GM19238 (cell line): ENCODE measurements around the gene TERB1.

Experiments used
- DNase-seq: peaks from one replicate; pipeline ENCODE4 v3.0.0; 2011; ENCODE audit warnings: low spot score; ENCODE audit not compliant: insufficient read length

Gene TERB1

DNA sequence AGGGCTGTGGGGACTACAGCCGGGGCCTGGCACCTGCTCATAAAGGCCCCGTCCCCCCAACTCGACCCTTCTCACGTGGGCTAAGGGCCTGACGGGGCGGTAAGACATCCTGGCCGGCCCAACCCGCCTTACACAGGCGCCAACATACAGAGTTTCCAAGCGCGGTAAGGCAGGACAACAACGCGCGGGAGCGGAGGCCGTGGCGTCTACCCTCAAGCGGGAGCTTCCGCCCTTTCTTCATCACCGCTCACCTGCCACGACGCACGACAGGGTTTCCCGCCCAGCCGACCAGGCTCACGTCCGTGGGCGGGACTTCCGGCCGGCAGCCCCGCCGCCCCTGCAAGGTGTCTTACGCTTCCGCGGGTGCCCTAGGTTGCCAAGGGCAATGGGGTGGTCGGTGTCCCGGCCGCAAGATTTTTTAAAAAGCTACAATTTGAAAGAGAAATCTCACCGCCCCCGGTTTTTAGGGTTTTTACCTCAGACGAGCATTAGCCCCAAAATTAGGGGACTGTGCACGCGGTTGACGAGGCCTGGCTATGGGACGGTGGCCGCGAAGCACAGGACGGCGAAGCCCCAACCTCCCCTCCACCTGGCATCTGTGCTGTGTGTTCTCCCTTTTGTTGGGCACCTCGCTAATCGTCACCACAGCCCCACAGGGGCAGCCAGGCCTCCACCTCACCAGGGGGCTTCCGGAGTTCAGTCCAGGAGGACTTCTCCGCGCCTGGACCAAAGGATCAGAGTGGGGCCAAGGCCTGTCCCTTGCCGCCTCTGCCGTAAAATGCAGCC, at the start of gene TERB1:
Gene TERB1, minus strand, starts transcription at position 265 of the 786 bp plus-strand sequence. CDS start 4,786 bp downstream, outside the sequence.
- DNase-seq: no peak

- no peak for DNase-seq
These were observed 48.9 kb upstream of the TERB1 start for GRCh38 chr16:66850115-66850815.

DNA sequence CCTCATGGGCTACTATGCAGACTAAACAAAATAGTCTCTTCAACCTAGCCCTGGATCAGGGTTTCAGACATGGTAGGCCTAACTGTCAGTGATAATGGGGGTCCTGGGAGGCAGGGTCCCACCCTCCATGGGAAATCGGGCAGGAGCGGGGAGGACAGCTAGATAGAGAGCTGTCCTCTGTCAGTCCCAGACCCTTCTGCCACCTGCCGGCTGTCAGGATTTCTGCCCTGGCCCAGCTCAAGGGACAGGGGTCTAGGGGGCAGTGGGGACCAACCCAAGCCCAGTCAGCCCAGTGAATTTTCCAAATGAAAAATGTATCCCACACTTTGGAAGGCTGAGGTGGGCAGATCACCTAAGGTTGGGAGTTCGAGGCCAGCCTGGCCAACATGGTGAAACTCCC, 48.2 kb upstream of the TERB1 start:
- DNase-seq: no peak

GRCh38 chr16:66849021-66849420, 47.6 kb upstream of the TERB1 start:
- no peak for DNase-seq

- DNase-seq: no peak
These were observed 46.8 kb upstream of the TERB1 start for GRCh38 chr16:66848172-66848571.

DNA sequence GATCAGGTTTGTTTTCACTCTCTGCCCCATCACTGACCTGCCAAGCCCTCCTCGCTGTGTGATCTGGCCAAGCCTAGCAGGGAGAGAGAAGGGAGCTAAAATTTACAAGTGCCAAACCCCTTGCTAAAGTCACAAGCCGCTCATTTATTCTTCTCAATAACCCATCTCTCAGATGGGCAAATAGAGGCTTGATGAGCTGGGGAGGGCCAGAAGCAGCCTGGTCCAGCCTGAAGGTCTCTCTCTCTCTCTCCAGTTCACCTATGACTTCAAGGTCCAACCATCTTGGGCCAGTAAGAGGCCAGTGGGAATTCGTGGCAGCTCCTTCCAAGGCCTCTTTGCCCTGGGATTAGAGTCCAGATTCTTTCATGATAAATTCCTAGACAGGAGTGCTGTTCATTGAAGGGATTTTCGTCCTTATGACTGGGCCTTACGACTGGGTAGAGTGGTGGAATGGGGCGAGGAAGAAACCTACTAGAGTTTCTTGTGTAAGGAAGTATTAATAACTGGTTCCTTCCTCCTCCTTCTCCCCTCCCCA, 46.2 kb upstream of the TERB1 start:
- DNase-seq: no peak

GRCh38 chr16:66846831-66847230, 45.4 kb upstream of the TERB1 start:
- DNase-seq: no peak

GRCh38 chr16:66846266-66846665, 44.9 kb upstream of the TERB1 start:
- no peak for DNase-seq

DNA sequence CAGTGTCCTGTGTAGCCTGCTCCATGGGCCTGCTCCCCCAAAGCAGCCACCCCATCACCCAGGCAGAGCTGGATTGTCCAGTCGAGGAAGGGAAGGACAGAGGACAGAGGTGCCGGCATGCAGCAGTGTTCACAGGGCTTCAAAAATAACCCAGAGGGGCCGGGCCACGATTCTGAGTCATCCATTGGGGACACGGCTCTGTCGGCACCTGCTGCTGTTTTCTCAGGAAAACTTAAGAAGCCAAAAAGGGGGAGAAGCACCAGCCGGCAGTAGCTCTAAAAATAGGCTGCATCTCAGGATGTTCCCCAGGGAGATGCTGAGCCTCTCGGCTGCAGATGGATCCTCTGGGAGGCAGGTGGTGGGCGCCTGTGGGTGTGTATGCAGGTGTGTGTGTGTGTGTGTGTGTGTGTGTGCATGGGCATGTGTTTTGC, 44.4 kb upstream of the TERB1 start:
- DNase-seq: no peak

DNA sequence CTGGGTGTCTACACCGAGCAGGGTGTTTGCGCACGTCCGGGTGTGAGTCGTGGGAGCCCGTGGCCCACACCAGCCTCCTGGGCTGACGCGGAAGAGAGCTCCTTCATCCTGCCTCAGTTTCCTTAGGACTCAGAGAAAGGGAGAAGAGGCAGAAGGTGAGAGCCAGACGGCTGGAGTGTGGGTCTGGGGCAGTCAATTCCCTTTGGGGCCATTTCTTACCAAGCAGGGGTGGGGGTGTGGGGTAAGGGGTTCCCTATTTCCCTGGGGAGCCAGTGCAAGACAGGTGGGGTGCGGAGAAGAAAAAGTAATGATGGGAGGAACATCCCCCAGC, 43.7 kb upstream of the TERB1 start:
- DNase-seq: no peak

GRCh38 chr16:66844342-66845079, 43.1 kb upstream of the TERB1 start, which contains the start of gene CA7:
Gene CA7, plus strand, starts transcription at chr16:66844414. Its CDS starts 74 bp downstream, at chr16:66844488.
- DNase-seq: no peak

- no peak for DNase-seq
These were observed 42.6 kb upstream of the TERB1 start for GRCh38 chr16:66844009-66844341.

GRCh38 chr16:66843191-66843590, 41.8 kb upstream of the TERB1 start:
- no peak for DNase-seq

GRCh38 chr16:66842765-66843164, 41.4 kb upstream of the TERB1 start:
- DNase-seq: no peak

DNA sequence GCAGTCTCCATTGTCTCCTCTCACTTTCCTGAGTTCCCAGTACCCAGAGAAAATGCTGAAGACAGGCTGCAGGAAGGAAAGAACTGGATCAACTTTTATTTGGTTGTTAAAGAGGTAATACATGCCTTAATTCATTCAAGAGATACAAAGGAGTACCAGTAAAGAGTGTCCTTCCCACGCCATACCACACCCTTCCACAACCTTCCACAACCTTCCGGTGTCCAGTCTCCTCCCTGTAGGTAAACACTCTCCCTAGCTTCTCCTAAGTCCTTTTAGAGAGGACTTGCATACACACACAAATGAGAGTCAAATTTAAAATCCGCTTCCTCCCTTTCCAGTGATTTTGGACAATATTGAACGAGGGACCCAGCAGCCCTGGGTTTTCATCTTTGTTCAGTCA, 40.0 kb upstream of the TERB1 start:
- DNase-seq: no peak

DNA sequence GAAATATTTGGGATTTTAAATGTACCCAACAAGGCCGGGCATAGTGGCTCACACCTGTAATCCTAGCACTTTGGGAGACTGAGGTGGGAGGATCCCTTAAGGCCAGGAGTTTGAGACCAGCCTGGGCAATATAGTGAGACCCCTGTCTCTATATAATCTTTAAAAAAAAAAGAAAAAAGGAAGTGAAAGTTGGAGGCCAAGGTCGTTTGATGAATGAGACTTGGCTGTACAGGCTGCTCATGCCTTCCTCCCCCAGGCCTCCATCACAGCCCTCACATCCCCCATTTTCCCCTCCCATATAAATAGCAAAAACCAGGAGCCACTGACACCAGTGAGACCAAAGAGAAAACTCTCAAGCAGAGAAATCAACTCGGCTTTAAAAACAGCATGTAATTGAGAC, 39.5 kb upstream of the TERB1 start:
- DNase-seq: no peak

DNA sequence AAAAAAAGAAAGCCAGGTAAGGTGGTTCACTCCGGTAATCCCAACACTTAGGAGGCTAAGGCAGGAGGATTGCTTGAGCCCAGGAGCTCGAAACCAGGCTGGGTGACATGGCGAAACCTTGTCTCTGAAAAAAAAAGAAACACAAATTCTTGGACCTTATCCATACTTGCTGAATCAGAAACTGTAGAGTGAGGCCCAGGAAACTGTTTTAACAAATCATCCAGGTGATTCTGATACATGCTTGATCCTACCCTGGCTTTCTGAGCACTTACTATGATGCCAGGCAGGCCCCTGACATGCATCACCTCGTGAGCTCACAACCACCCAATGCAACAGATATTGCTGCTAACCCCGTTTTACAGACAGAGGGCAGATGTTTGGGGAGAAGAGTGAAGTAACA, 33.4 kb upstream of the TERB1 start:
- DNase-seq: no peak

GRCh38 chr16:66832661-66833305, 31.4 kb upstream of the TERB1 start:
- DNase-seq: no peak

GRCh38 chr16:66832190-66832589, 30.8 kb upstream of the TERB1 start:
- DNase-seq: no peak

- DNase-seq: peak; percentile 88
These were observed 29.3 kb upstream of the TERB1 start, which contains the start of gene NAE1 for GRCh38 chr16:66830422-66831404. Gene NAE1, minus strand, starts transcription at chr16:66830976. Its CDS starts 77 bp downstream, at chr16:66830899.
